HEK293 (cell line): Measurements from ENCODE around the gene HEG1.

Experiments
- SALL2 ChIP-seq: fragments of 450-650 bp; formaldehyde crosslinking; IDR thresholded peaks from 2 replicates; pipeline ENCODE4 v1.5.0; 2017; ENCODE audit warnings: missing biosample characterization, mild to moderate bottlenecking, missing genetic modification characterization, borderline replicate concordance
- SCRT2 ChIP-seq: fragments of 450-650 bp; formaldehyde crosslinking; IDR thresholded peaks from 2 replicates; pipeline ENCODE4 v1.5.1; 2016; ENCODE audit warnings: missing biosample characterization, missing genetic modification characterization
- TRIM28 ChIP-seq: IDR thresholded peaks from 2 replicates; pipeline ENCODE4 v1.6.1; 2011; ENCODE audit warnings: low read length, control low read depth, borderline replicate concordance
- ZBTB10 ChIP-seq: fragments of 450-650 bp; formaldehyde crosslinking; IDR thresholded peaks from 2 replicates; pipeline ENCODE4 v1.5.1; 2016; ENCODE audit warnings: missing biosample characterization, missing genetic modification characterization
- ZBTB17 ChIP-seq: fragments of 450-650 bp; formaldehyde crosslinking; IDR thresholded peaks from 2 replicates; pipeline ENCODE4 v1.5.1; 2016; ENCODE audit warnings: missing biosample characterization, missing genetic modification characterization
- ZBTB20 ChIP-seq: fragments of 450-650 bp; formaldehyde crosslinking; IDR thresholded peaks from 2 replicates; pipeline ENCODE4 v1.5.1; 2016; ENCODE audit warnings: missing biosample characterization, missing genetic modification characterization
- ZBTB21 ChIP-seq: fragments of 450-650 bp; formaldehyde crosslinking; IDR thresholded peaks from 2 replicates; pipeline ENCODE4 v1.5.1; 2017; ENCODE audit warnings: missing biosample characterization, missing genetic modification characterization
- ZBTB49 ChIP-seq: fragments of 450-650 bp; formaldehyde crosslinking; IDR thresholded peaks from 2 replicates; pipeline ENCODE4 v1.5.1; 2016; ENCODE audit warnings: missing biosample characterization, missing genetic modification characterization, low read depth
- ZFP69B ChIP-seq: fragments of 450-650 bp; formaldehyde crosslinking; IDR thresholded peaks from 2 replicates; pipeline ENCODE4 v1.5.1; 2016; ENCODE audit warnings: missing biosample characterization, missing genetic modification characterization
- ZNF266 ChIP-seq: fragments of 450-650 bp; formaldehyde crosslinking; IDR thresholded peaks from 2 replicates; pipeline ENCODE4 v1.5.1; 2016; ENCODE audit warnings: missing biosample characterization, missing genetic modification characterization, low read depth
- ZNF280D ChIP-seq: fragments of 450-650 bp; formaldehyde crosslinking; IDR thresholded peaks from 2 replicates; pipeline ENCODE4 v1.5.1; 2016; ENCODE audit warnings: missing biosample characterization, missing genetic modification characterization
- ZNF366 ChIP-seq: fragments of 450-650 bp; formaldehyde crosslinking; conservative IDR thresholded peaks from 2 replicates; pipeline ENCODE4 v1.5.1; 2016; ENCODE audit warnings: missing biosample characterization, missing genetic modification characterization
- ZNF426 ChIP-seq: fragments of 450-650 bp; formaldehyde crosslinking; IDR thresholded peaks from 2 replicates; pipeline ENCODE4 v1.5.1; 2017; ENCODE audit warnings: missing biosample characterization, missing genetic modification characterization, mild to moderate bottlenecking, inconsistent platforms, moderate library complexity
- ZNF596 ChIP-seq: fragments of 450-650 bp; IDR thresholded peaks from 2 replicates; pipeline ENCODE4 v1.5.0; 2018; ENCODE audit warnings: missing biosample characterization, mild to moderate bottlenecking, missing genetic modification characterization, moderate library complexity
- ZNF600 ChIP-seq: fragments of 450-650 bp; formaldehyde crosslinking; IDR thresholded peaks from 2 replicates; pipeline ENCODE4 v1.5.1; 2016; ENCODE audit warnings: missing biosample characterization, missing genetic modification characterization
- ZNF785 ChIP-seq: fragments of 450-650 bp; formaldehyde crosslinking; IDR thresholded peaks from 2 replicates; pipeline ENCODE4 v1.5.1; 2016; ENCODE audit warnings: missing biosample characterization, missing genetic modification characterization
- ZNF837 ChIP-seq: fragments of 450-650 bp; formaldehyde crosslinking; IDR thresholded peaks from 2 replicates; pipeline ENCODE4 v1.5.1; 2016; ENCODE audit warnings: missing biosample characterization, missing genetic modification characterization
- TF ChIP-seq, protein P1 (sequence below): fragments of 450-650 bp; formaldehyde crosslinking; IDR thresholded peaks from 2 replicates; pipeline ENCODE4 v1.5.1; 2017; ENCODE audit warnings: missing biosample characterization, missing genetic modification characterization

Gene HEG1

GRCh38 chr3:125054449-125055329 lies 1.1 kb downstream of the HEG1 start (continued):
- no peak for TF ChIP-seq ZBTB10 (tag by site-specific recombination)
- TF ChIP-seq ZBTB20 (tag by site-specific recombination): 0 out of 2 replicates have a peak, but pooled peaks have one; percentile 24
- no peak for TF ChIP-seq ZBTB49 (tag by site-specific recombination)
- no peak for TF ChIP-seq ZNF785 (tag by site-specific recombination)
- no peak for TF ChIP-seq SALL2
- TF ChIP-seq ZBTB21 (tag by site-specific recombination): no peak
- TF ChIP-seq ZNF600 (tag by site-specific recombination): no peak
- TF ChIP-seq ZFP69B (tag by site-specific recombination): no peak
- no peak for TF ChIP-seq ZNF837
- peak; percentile 47 for TF ChIP-seq ZNF366
- TF ChIP-seq, protein P1, sequence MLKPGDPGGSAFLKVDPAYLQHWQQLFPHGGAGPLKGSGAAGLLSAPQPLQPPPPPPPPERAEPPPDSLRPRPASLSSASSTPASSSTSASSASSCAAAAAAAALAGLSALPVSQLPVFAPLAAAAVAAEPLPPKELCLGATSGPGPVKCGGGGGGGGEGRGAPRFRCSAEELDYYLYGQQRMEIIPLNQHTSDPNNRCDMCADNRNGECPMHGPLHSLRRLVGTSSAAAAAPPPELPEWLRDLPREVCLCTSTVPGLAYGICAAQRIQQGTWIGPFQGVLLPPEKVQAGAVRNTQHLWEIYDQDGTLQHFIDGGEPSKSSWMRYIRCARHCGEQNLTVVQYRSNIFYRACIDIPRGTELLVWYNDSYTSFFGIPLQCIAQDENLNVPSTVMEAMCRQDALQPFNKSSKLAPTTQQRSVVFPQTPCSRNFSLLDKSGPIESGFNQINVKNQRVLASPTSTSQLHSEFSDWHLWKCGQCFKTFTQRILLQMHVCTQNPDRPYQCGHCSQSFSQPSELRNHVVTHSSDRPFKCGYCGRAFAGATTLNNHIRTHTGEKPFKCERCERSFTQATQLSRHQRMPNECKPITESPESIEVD (tag by site-specific recombination): no peak
- no peak for TF ChIP-seq ZNF426
- no peak for TF ChIP-seq TRIM28
- TF ChIP-seq ZNF596 (tag by site-specific recombination): no peak
- TF ChIP-seq ZBTB17 (tag by site-specific recombination): peak; percentile 52
- peak; percentile 91 for TF ChIP-seq SCRT2 (tag by site-specific recombination)
- no peak for TF ChIP-seq ZNF280D (tag by site-specific recombination)
- TF ChIP-seq ZNF266: no peak
- TF ChIP-seq, all 188 proteins: peak for 10
